ENCODE data around the gene GCAT.

The GCAT gene

DNA sequence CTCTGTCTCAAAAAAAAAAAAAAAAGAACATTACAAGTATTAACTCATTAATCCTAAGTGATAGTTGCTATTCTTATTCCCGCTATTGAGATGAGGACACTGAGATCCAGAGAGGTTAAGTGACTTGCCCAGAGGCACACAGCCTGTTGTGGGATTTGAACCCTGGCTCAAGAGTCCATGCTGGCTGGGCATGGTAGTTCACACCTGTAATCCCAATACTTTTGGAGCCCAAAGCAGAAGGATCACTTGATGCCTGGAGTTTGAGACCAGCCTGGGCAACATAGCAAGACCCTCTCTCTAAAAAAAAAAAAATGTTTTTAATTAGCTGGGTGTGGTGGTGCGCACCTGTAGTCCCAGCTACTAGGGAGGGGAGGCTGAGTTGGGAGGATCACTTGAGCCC lies 4.1 kb downstream of the GCAT start:
- DNase-seq: no peak

DNA sequence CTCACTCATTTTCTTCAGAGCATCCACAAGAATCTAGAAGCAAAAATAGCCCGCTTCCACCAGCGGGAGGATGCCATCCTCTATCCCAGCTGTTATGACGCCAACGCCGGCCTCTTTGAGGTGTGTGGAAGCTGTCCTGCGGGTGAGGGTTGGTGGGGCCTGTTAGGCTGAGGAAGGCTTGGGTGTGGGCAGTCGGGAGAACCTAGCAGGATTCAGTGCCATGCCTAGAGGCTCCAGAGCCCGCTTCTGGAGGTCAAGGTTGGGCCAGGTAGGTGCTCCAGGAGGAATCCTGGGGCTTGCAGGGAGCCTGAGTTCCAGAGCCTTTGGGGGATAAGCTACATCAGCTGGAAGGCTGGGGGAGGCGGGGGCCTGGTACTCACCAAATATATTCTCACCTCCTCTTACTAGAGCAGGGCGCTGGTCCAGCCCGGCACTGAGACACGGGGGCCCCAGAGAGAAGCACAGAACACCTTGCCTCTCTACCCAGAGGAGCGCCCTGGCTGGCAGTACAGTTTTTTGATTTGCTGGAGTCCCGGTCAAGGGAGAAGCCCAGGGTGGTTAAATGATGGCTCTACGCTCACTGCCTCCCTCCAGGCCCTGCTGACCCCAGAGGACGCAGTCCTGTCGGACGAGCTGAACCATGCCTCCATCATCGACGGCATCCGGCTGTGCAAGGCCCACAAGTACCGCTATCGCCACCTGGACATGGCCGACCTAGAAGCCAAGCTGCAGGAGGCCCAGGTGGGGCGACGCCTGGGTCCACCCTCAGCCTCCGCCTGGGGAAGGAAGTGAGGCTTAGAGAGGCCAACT lies 5.3 kb downstream of the GCAT start:
- no peak for DNase-seq

DNA sequence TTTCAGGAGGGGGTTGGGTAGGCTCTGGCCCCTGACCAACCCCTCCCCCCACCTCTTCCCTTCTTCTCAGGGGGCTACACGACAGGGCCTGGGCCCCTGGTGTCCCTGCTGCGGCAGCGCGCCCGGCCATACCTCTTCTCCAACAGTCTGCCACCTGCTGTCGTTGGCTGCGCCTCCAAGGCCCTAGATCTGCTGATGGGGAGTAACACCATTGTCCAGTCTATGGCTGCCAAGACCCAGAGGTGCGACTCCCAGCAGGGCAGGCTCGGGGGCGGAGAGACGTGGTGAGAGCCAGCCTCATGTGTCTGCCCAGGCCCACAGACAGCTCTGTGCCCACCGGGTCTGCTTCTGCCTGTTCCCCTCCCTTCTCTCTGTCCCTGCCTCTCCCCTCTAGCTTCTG lies 7.9 kb downstream of the GCAT start:
- DNase-seq: no peak

DNA sequence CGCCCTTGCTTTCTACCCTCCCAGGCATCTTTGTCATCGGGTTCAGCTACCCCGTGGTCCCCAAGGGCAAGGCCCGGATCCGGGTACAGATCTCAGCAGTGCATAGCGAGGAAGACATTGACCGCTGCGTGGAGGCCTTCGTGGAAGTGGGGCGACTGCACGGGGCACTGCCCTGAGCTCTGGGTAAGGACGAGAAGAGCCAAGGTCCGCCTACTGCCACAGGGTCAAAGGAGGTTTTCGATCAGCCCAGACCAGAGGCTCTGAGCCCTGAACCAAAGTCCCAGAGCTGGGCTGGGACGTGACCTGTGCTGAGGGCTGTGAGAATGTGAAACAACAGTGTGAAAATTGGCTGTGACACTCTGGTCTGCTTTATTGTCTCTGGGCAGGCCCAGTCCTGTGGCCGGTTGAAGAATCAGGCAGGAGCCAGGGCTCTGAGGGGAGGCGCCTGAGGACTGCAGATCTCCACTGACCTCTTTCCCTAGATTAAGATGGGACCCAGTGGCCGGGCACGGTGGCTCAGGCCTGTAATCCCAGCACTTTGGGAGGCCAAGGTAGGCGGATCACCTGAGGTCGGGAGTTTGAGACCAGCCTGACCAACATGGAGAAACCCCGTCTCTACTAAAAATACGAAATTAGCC lies 8.9 kb downstream of the GCAT start:
- DNase-seq: no peak

GRCh38 chr22:37817705-37818408 lies 10.1 kb downstream of the GCAT start:
- peak; percentile 88 for DNase-seq

- DNase-seq: peak; percentile 86
Measured at GRCh38 chr22:37818409-37819104, 10.8 kb downstream of the GCAT start.

DNA sequence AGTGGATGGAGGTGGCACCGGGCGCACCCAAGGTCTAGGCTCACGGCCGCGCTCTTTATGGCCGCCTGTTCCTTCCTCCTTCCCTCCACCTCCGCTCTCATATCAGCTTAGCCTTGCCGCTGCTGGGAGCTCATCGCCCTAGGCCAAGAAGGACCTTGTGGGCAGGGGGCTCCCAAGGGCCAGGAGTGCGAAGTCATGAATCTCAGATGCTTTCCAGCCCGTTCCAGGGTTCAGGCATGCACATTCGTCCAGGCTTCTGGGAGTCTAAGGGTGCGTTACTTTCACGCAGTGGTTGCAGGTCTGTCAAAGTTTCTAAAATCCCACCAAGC lies 11.3 kb downstream of the GCAT start:
- DNase-seq: no peak

- no peak for DNase-seq
Measured at GRCh38 chr22:37820350-37820749, 12.6 kb downstream of the GCAT start.

DNA sequence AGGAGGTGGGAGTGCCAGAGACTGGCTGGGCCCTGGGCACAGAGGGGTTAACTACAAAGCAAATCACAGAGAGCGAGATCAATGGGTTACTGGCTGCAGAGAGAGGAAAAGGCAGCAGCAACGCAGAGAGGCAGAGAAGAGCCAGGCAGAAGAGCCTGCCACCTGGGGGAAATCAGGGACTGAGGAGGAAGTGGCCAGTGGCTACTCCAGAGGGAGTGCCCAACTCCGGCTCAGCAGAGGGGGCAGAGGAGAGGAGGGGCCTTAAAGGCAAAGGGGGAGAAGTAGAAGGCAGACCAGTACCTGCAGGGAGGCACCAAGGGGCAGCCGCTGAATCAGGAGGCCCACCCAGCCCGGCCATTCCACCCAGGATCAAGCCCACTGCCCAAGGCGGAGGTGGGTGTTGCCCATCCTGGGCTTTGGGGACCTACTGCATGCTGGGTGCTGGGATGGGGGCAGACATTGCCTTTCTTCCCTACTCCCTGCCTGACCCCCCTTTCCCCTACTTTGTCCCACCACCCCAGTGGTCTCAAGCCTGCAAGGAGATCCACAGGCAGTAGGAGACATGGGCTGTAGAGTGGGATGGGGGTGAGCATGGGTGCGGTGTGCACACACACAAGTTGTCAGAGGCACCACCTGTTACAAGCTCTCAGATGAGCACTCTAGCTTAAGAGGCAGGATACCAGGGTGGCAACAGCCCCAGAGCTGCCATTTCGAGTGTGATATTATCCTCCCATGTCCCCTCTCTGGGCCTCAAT lies 14.5 kb downstream of the GCAT start:
- no peak for DNase-seq

GRCh38 chr22:37823134-37823985 lies 15.6 kb downstream of the GCAT start, which contains the start of gene GALR3:
Gene GALR3, plus strand, starts transcription at chr22:37823382. Its CDS starts 25 bp downstream, at chr22:37823407.
- DNase-seq: no peak

DNA sequence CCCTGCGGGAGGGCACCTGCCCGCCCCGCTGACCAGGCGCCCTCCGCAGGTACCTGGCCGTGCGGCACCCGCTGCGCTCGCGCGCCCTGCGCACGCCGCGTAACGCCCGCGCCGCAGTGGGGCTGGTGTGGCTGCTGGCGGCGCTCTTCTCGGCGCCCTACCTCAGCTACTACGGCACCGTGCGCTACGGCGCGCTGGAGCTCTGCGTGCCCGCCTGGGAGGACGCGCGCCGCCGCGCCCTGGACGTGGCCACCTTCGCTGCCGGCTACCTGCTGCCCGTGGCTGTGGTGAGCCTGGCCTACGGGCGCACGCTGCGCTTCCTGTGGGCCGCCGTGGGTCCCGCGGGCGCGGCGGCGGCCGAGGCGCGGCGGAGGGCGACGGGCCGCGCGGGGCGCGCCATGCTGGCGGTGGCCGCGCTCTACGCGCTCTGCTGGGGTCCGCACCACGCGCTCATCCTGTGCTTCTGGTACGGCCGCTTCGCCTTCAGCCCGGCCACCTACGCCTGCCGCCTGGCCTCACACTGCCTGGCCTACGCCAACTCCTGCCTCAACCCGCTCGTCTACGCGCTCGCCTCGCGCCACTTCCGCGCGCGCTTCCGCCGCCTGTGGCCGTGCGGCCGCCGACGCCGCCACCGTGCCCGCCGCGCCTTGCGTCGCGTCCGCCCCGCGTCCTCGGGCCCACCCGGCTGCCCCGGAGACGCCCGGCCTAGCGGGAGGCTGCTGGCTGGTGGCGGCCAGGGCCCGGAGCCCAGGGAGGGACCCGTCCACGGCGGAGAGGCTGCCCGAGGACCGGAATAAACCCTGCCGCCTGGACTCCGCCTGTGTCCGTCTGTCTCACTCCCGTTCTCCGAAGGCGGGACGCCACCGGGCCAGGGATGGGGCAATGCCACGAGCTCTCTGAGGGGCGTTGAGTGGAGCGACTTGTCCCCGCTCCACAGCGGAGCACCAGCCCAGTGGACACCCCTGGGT lies 17.2 kb downstream of the GCAT start:
- peak; percentile 72 for DNase-seq

GRCh38 chr22:37827056-37827455 lies 19.3 kb downstream of the GCAT start:
- DNase-seq: no peak

- no peak for DNase-seq
Measured at GRCh38 chr22:37830093-37830842, 22.5 kb downstream of the GCAT start.

DNA sequence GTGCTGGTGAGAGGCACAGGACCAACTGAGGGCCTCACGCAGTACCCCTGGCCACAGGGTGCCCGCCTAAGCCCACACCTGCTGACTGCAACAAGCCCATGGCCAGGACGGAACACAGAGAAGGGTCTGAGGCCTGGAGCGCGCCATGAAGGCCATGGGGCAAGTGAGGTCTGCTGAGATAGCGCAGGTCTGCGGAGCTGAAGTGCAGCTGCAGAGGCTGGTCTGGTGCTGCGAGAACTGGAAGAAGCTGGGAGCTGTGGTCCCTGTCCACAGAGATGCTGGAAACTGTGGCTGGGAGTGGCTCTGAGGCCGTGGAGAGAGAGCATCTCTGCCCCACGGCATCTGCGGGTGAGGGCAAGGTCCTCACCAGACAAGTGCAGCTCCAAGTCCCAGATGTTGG lies 23.7 kb downstream of the GCAT start:
- no peak for DNase-seq

GRCh38 chr22:37832022-37832857 lies 24.5 kb downstream of the GCAT start:
- no peak for DNase-seq

GRCh38 chr22:37842015-37842793 lies 34.5 kb downstream of the GCAT start:
- DNase-seq: no peak

- peak; percentile 56 for DNase-seq
Measured at GRCh38 chr22:37843741-37844089, 36.0 kb downstream of the GCAT start.

DNA sequence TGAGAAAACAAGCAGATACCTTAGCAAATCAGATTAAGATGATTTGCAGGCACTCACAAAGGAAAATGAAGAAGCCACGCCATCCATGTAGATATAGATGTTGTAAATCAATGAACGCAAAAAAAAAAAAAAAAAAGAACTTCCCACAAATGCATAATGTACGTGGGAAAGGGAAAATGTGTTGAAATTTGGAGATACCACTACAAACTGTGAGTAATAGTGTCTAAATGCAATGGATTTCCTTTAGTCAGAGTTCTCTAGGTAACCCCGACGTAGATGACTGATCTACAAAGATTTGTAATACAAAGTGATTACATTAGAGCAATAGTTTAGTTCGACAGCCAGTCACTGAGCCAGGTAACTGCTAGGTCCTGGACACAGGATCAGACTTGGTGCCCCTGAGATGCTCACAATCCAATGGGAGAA lies 37.2 kb downstream of the GCAT start:
- DNase-seq: no peak

Measured in hematopoietic multipotent progenitor cell treated with erythropoietin and hydrocortisone succinate and interleukin-3 and kit ligand, for 6 days (in vitro differentiated cells).